Right ventricle myocardium inferior (tissue), 1 donor: Measurements from ENCODE around the gene PRPH2. TPM values are rescaled to one million over a fixed set of nuclear protein-coding genes. Genes with fewer than 3 reads are reported as not detected.

Experiments used
- ATAC-seq: fragments of 200-7000 bp; cut with Tn5 transposase; one replicate; pipeline ENCODE4 v1.9.1; 2020; ENCODE audit warnings: mild to moderate bottlenecking, moderate library complexity
- DNase-seq: peaks from one replicate; pipeline ENCODE4 v3.0.0; 2021; ENCODE audit errors: missing footprints
- intact Hi-C: fragments of 100-400 bp; cut with DNase I; formaldehyde crosslinking; loops from one replicate; pipeline ENCODE4 v1.11.0; 2022
- total RNA-seq: library from RNA; stranded (reverse); fragmentation: NEBNext Ultra II Directional; extraction: Animal tissue kit (Norgen Biotek cat#: 25700); gene quantifications from one replicate; pipeline ENCODE4 v1.2.1, GENCODE V29; 2021
- donor health status: DM: no; HTN: yes; CAD: no; lungs with severe emphysema.

PRPH2 gene
- total RNA-seq, 1 donor from 2014 or later = 0.49 TPM

DNA sequence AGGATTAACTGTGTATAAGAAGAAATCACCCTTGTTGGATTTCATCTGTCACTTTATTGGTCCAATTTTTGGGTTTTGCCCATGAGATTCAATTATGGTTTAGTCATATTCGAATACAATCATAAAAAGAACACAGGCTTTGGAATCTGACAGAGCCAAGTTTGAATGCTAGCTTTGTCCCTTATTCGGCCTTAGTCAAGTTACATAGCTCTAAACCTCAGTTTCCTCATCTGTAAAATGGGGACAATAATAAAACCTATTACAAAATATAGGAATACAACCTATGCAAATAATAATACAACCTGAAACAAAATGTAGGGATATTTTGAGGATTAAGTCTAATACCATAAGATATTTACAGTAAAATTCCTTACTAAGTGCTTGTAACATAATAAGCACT is 57.7 kb downstream of the PRPH2 start:
- no peak for DNase-seq
- no peak for ATAC-seq
- intact Hi-C loops = loop anchor here (5.0 kb wide), 1 partner anchor 228 kb away; a partner anchor contains a TSS

DNA sequence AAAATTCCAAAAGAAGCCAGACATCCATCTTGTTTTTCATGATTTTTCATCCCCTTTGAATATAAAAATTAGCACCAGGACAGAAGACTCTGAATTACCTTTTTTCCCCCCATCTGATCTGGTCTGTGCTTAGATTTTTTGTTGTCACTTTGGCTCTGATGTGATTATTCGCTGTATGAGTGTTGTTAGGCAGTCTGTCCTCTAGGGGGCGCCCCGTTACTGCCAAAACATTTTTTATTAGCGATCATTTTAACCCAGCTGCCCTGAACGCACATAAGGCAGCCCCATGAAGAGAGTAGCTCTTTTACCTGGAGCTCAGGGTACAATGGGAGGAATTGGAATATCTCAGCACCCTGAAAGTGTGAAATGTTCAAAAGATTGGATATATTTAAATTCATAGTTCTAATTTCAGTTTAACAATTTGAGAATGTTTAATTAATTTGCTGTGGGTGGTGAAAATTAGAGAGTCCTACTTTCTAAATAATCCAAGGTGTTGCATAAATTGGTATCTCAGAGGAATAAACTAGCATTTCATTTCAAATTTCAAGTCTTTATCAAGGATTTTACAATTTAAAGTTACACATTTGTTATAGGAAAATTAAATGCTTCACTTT is 60.8 kb downstream of the PRPH2 start:
- DNase-seq (peak; percentile 86), ATAC-seq (peak; percentile 80)
- intact Hi-C loops = loop anchor here (1.0 to 5.0 kb wide), 3 partner anchors 65 to 231 kb away; partner anchors contain the start of gene RPL7L1

DNA sequence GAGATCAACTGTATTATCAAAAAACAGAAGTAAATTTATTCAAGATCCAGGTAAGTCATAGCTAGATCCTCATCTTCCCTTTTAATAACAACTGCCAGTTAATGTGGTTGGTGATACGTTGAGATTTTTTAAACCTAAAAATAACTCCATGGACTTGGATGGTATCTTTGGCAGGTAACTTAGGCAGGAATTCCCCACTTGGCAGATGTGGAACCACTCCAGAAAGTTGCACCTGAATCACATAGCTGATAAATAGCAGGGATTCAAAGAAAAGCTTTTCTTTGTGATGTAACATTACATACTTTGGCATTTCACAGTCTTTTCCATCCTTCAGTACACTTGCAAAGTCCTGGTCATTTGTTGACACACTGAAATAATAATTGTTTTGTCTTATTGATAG is 62.6 kb downstream of the PRPH2 start:
- intact Hi-C loops = loop anchor here (5.0 kb wide), 1 partner anchor 232 kb away; a partner anchor contains a TSS
- ATAC-seq = no peak
- DNase-seq = no peak

DNA sequence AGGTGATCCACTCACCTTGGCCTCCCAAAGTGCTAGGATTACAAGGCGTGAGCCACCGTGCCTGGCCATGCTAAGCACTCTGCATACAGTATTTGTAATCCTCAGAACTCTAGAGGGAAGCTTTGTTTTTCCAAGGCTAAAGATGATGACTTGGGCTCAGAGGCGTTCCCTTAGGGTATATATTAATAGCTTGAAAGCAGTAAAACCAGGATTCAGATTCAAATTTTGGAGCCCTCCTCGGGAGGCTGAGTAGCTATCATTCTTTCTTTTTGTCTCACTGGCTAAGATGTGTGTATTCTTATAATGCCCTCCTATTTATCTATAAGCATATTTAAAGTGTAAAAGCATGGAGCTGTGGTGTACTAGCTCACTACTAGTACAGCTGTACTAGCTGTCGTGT is 68.5 kb downstream of the PRPH2 start:
- intact Hi-C loops = no loop called here
- ATAC-seq (no peak), DNase-seq (no peak)

DNA sequence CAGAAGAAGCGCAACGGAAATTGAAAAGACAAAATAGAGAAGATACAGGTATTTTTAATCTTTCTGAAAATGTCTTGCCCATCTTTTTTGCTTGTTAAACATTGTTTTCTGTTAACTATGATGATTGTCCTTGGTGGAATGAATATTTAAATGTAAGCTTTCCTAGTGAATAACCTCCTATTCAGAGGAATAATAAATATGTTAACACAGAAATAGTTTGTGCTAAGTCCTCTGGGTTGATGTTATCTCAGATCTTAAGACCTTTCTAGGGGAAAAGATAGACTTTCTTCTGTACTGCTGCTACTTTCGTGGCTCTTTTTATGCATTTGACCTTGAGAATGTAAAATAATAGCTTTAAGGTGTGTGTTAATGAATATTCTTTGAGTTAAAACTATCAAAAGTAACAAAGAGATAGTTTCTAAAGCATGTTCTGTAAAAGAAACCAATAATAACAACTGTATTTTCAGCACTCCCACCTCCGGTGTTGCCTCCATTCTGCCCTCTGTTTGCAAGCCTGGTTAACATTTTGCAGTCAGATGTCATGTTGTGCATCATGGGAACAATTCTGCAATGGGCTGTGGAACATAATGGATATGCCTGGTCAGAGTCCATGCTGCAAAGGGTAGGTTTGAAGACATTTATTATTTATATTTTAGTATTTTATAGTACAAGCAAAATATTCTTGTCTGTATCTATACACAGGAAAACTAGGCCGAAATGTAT is 70.2 kb downstream of the PRPH2 start:
- ATAC-seq (no peak), DNase-seq (no peak)
- intact Hi-C loops = no loop called here

Other genes starting within 250 kb of the PRPH2 start
- gene UBR2, start 158.6 kb downstream of the PRPH2 start, total RNA-seq = 31.3 TPM
- gene TBCC, start 23.5 kb upstream of the PRPH2 start, total RNA-seq = 12.0 TPM
- 11.6 TPM for gene BICRAL, start 59.5 kb upstream of the PRPH2 start, total RNA-seq
- gene RPL7L1, start 157.0 kb upstream of the PRPH2 start, total RNA-seq = 44.5 TPM
- not detected for gene PTCRA, start 193.5 kb upstream of the PRPH2 start, total RNA-seq
- 22.9 TPM for gene CNPY3, start 206.9 kb upstream of the PRPH2 start, total RNA-seq
- gene GNMT, start 238.2 kb upstream of the PRPH2 start, total RNA-seq = 0.97 TPM